ENCODE measurements around the gene ZNF343. TPM values are rescaled to one million over a fixed set of nuclear protein-coding genes. Genes with fewer than 3 reads are reported as not detected.

Gene ZNF343
- total and polyA plus RNA-seq, 2 donors (not counting 3 experiments of a cell fraction or from before 2014, with no cell fraction given) = 4.7 to 7.9 TPM

DNA sequence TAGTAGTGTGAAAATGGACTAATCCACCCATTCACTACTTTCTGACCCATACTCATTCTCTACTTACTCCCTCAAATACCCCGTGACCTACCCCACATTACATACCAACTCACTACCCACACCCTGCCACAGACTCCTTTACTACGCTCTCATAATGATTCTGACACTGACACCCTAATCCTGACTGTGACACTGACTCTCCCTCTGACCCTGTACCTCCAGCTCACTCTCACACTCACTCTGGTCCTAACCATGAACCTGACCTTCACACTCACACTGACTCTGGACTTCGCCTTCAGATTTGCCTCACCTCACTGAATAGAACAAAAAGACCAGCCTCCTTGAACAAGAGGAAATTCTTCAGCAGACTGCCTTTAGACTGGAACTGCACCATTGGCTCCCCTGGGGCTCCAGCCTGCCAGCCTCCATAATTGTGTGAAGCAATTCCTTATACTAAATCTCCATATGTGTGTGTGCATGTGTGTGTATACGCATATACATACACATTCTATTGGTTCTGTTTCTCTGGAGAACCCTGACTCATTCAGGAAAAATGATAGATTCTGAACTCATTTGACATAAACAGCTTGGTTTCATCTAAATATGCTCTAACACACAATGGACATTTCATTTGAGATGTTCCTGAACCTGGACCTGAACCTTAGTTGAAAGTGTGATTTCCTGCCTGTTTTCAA lies 10.5 kb upstream of the ZNF343 start:
- Histone ChIP-seq H2AFZ (ENCODE audit: low read depth, low read length) (no peak overlapping the region), H3K79me2 (ENCODE audit: control insufficient read depth, insufficient read depth, low read length) (no peaks in the 10 kb centered on the region), H3K36me3 (ENCODE audit: control insufficient read depth in 2 of 2, extremely low read depth in 1 of 2, insufficient read depth in 2 of 2, low read length in 2 of 2) (no peaks in the 10 kb centered on the region), H3K27me3 (ENCODE audit: control insufficient read depth in 2 of 2, insufficient read depth in 2 of 2, low read length in 2 of 2) (no peaks in the 10 kb centered on the region), H4K20me1 (replicated peaks; ENCODE audit: control insufficient read depth, extremely low read depth, insufficient read depth, low read length) (no peaks in the 10 kb centered on the region), H3K4me2 (ENCODE audit: insufficient read depth, low read length) (no peak overlapping the region), H3K27ac (ENCODE audit: insufficient read depth, low read depth, low read length) (no peak overlapping the region), H3K9me1 (replicated peaks; ENCODE audit: control insufficient read depth, extremely low read depth, insufficient read depth, low read length) (no peaks in the 10 kb centered on the region), H3K4me1 (ENCODE audit: control insufficient read depth, extremely low read depth, insufficient read depth, low read length) (peaks cover 3% of the 10 kb centered on the region), H3K4me3 (replicated peaks in 1 of 3; ENCODE audit: insufficient read depth in 1 of 3, low read depth in 1 of 3, low read length in 3 of 3) (no peak overlapping the region), H3K9ac (replicated peaks; ENCODE audit: extremely low read depth, insufficient read depth, low read length) (no peak overlapping the region), H3K9me3 (replicated peaks; ENCODE audit: control insufficient read depth, insufficient read depth, low read length) (no peaks in the 10 kb centered on the region)
- intact Hi-C loops (cut with micrococcal nuclease) (no loop called here), dilution Hi-C loops (cut with MboI; ENCODE audit: extremely low pct_ligation_motif_present, low sequenced_read_pairs) (no loop called here)
- POLR2A ChIA-PET = no interaction called here
- TF ChIP-seq EZH2 (IDR thresholded peaks at IDR 0.05; ENCODE audit: borderline replicate concordance, low read depth, low read length, severe bottlenecking) = no peak
- no peak for TF ChIP-seq POLR2A (IDR thresholded peaks at IDR 0.05; ENCODE audit: low read depth, low read length)
- TF ChIP-seq FOS (IDR thresholded peaks at IDR 0.05; ENCODE audit: borderline replicate concordance, insufficient read depth, low read length) = no peak
- no peak for TF ChIP-seq POLR2AphosphoS5 (IDR thresholded peaks at IDR 0.05; ENCODE audit: insufficient read depth, low read depth, low read length)
- no peak for TF ChIP-seq JUN (IDR thresholded peaks at IDR 0.05; ENCODE audit: borderline replicate concordance, insufficient read depth, insufficient read length, low read depth)
- no peak for TF ChIP-seq MYC (IDR thresholded peaks at IDR 0.05; ENCODE audit: low read depth, low read length)
- no TSS peak for BruUV-seq (replicated peaks)
- DNase-seq (ENCODE audit: low read depth, low spot score) = no peak
- CTCF ChIA-PET = interaction anchor here (0.6 to 5.5 kb wide), 2 partner anchors 8 to 10 kb away, joined by 3 to 99 read pairs; partner anchors contain the start of gene ZNF343
- no peak for FAIRE-seq

DNA sequence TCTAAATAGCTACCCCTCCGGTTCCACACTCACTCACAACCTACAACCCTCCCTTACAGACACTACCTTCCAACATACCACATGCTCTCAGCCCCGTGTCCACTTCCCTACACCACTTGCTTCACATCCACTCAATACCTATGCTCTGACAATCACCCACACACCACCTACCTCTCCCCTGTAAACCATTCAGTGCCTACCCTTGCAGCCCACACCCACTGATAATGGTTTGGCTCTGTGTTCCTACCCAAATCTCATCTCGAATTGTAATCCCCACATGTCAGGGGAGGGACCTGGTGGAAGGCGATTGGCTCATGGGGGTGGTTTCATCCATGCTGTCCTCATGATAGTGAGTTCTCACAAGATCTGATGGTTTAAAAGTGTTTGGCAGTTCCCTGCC lies 9.8 kb upstream of the ZNF343 start:
- Histone ChIP-seq H3K4me1 (ENCODE audit: control insufficient read depth, extremely low read depth, insufficient read depth, low read length) (no peaks in the 10 kb centered on the region), H3K9me1 (replicated peaks; ENCODE audit: control insufficient read depth, extremely low read depth, insufficient read depth, low read length) (no peaks in the 10 kb centered on the region), H3K9me3 (replicated peaks; ENCODE audit: control insufficient read depth, insufficient read depth, low read length) (no peaks in the 10 kb centered on the region), H3K27me3 (ENCODE audit: control insufficient read depth in 2 of 2, insufficient read depth in 2 of 2, low read length in 2 of 2) (no peaks in the 10 kb centered on the region), H4K20me1 (replicated peaks; ENCODE audit: control insufficient read depth, extremely low read depth, insufficient read depth, low read length) (no peaks in the 10 kb centered on the region), H3K4me3 (replicated peaks in 1 of 3; ENCODE audit: insufficient read depth in 1 of 3, low read depth in 1 of 3, low read length in 3 of 3) (no peak overlapping the region), H3K79me2 (ENCODE audit: control insufficient read depth, insufficient read depth, low read length) (no peaks in the 10 kb centered on the region), H2AFZ (ENCODE audit: low read depth, low read length) (no peak overlapping the region), H3K4me2 (ENCODE audit: insufficient read depth, low read length) (no peak overlapping the region), H3K27ac (ENCODE audit: insufficient read depth, low read depth, low read length) (no peak overlapping the region), H3K36me3 (ENCODE audit: control insufficient read depth in 2 of 2, extremely low read depth in 1 of 2, insufficient read depth in 2 of 2, low read length in 2 of 2) (no peaks in the 10 kb centered on the region), H3K9ac (replicated peaks; ENCODE audit: extremely low read depth, insufficient read depth, low read length) (no peak overlapping the region)
- DNase-seq (ENCODE audit: low read depth, low spot score) (no peak), FAIRE-seq (no peak)
- no TSS peak for BruUV-seq (replicated peaks)
- TF ChIP-seq POLR2AphosphoS5 (IDR thresholded peaks at IDR 0.05; ENCODE audit: insufficient read depth, low read depth, low read length) = no peak
- TF ChIP-seq, protein P1, sequence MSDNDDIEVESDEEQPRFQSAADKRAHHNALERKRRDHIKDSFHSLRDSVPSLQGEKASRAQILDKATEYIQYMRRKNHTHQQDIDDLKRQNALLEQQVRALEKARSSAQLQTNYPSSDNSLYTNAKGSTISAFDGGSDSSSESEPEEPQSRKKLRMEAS (IDR thresholded peaks at IDR 0.05; ENCODE audit: insufficient read depth, insufficient read length) = no peak
- TF ChIP-seq JUN (IDR thresholded peaks at IDR 0.05; ENCODE audit: borderline replicate concordance, insufficient read depth, insufficient read length, low read depth) = no peak
- TF ChIP-seq MYC (IDR thresholded peaks at IDR 0.05; ENCODE audit: low read depth, low read length) = no peak
- TF ChIP-seq, protein P2, sequence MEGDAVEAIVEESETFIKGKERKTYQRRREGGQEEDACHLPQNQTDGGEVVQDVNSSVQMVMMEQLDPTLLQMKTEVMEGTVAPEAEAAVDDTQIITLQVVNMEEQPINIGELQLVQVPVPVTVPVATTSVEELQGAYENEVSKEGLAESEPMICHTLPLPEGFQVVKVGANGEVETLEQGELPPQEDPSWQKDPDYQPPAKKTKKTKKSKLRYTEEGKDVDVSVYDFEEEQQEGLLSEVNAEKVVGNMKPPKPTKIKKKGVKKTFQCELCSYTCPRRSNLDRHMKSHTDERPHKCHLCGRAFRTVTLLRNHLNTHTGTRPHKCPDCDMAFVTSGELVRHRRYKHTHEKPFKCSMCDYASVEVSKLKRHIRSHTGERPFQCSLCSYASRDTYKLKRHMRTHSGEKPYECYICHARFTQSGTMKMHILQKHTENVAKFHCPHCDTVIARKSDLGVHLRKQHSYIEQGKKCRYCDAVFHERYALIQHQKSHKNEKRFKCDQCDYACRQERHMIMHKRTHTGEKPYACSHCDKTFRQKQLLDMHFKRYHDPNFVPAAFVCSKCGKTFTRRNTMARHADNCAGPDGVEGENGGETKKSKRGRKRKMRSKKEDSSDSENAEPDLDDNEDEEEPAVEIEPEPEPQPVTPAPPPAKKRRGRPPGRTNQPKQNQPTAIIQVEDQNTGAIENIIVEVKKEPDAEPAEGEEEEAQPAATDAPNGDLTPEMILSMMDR (IDR thresholded peaks at IDR 0.05; ENCODE audit: extremely low read depth in 1 of 2, insufficient read depth in 1 of 2, low read depth in 1 of 2, low read length in 2 of 2) = no peak
- ChIA-PET CTCF (no interaction called here), POLR2A (no interaction called here)
- dilution Hi-C loops (cut with MboI; ENCODE audit: extremely low pct_ligation_motif_present, low sequenced_read_pairs) = no loop called here
- intact Hi-C loops (cut with micrococcal nuclease) = no loop called here
